OCI-LY7 (cell line): ENCODE data around the gene BCL2L14. TPM values are rescaled to one million over a fixed set of nuclear protein-coding genes. Genes with fewer than 3 reads are reported as not detected.

Experiments used
- BruUV-seq: library from RNA; stranded (reverse); fragments of 400-500 nt; replicated peaks from 2 replicates; lab custom pipeline; 2021; lab: Mats Ljungman, UMichigan
- CTCF ChIA-PET: fragments of 300-600 bp; sonication (Branson Sonifier 250); formaldehyde crosslinking; loops from one replicate; lab custom pipeline; 2022; ENCODE audit warnings: antibody characterized with exemption; ENCODE audit not compliant: unreplicated experiment; lab: Charles Lee
- POLR2A ChIA-PET: fragments of 300-600 bp; sonication (Branson Sonifier 250); formaldehyde crosslinking; loops from one replicate; lab custom pipeline; 2022; ENCODE audit warnings: antibody characterized with exemption; lab: Charles Lee
- DNase-seq: peaks from one replicate; pipeline ENCODE4 v3.0.0-alpha.2; 2015; ENCODE audit warnings: low spot score
- H2AFZ ChIP-seq: fragments of 200-600 bp; sonication (generic), shearing (Covaris generic); 2 replicates; pipeline ENCODE4 v1.6.1; 2014; ENCODE audit warnings: mild to moderate bottlenecking, antibody characterized with exemption, low read length, moderate library complexity
- H3K27ac ChIP-seq: fragments of 200-600 bp; sonication (generic); 2 replicates; pipeline ENCODE4 v1.5.1; 2014; ENCODE audit warnings: mixed run types, low read depth, mild to moderate bottlenecking, moderate library complexity, low read length, inconsistent platforms; ENCODE audit not compliant: poor library complexity, severe bottlenecking
- H3K36me3 ChIP-seq: fragments of 200-600 bp; sonication (generic); 2 replicates; pipeline ENCODE4 v1.6.1; 2014; ENCODE audit warnings: mild to moderate bottlenecking, antibody characterized with exemption, low read length, moderate library complexity, mixed read lengths; ENCODE audit not compliant: insufficient read depth
- H3K4me1 ChIP-seq: fragments of 200-600 bp; sonication (generic); 2 replicates; pipeline ENCODE4 v1.5.1; 2014; ENCODE audit warnings: mild to moderate bottlenecking, low read length; ENCODE audit not compliant: insufficient read depth, poor library complexity, severe bottlenecking
- H3K4me2 ChIP-seq: fragments of 200-600 bp; sonication (generic); 2 replicates; pipeline ENCODE4 v1.6.1; 2014; ENCODE audit warnings: mild to moderate bottlenecking, low read length
- H3K4me3 ChIP-seq: fragments of 200-600 bp; sonication (generic); 2 replicates; pipeline ENCODE4 v1.5.1; 2014; ENCODE audit warnings: mild to moderate bottlenecking, low read depth, low read length; ENCODE audit not compliant: poor library complexity, severe bottlenecking
- H3K79me2 ChIP-seq: fragments of 200-600 bp; sonication (generic); 2 replicates; pipeline ENCODE4 v1.6.1; 2016; ENCODE audit warnings: low read depth, mild to moderate bottlenecking, low read length, moderate library complexity, mixed read lengths; ENCODE audit not compliant: insufficient read depth
- H3K9me2 ChIP-seq: fragments of 200-600 bp; sonication (generic); 2 replicates; pipeline ENCODE4 v1.6.1; 2016; ENCODE audit warnings: mild to moderate bottlenecking, low read length, mixed read lengths; ENCODE audit not compliant: insufficient read depth
- H3K9me3 ChIP-seq: fragments of 200-600 bp; sonication (generic); 2 replicates; pipeline ENCODE4 v1.6.1; 2014; ENCODE audit warnings: mild to moderate bottlenecking, mixed run types, low read length, mixed read lengths
- H4K20me1 ChIP-seq: fragments of 200-600 bp; sonication (generic); 2 replicates; pipeline ENCODE4 v1.6.1; 2014; ENCODE audit warnings: mild to moderate bottlenecking, antibody characterized with exemption, low read length, moderate library complexity, mixed read lengths; ENCODE audit not compliant: insufficient read depth
- EZH2phosphoT487 ChIP-seq: fragments of 200-600 bp; sonication (generic); IDR thresholded peaks from 2 replicates; pipeline ENCODE4 v1.6.1; 2018; ENCODE audit warnings: low read depth, borderline replicate concordance, mild to moderate bottlenecking, mixed run types, antibody characterized with exemption, low read length, moderate library complexity, mixed read lengths
- intact Hi-C: fragments of 100-400 bp; cut with micrococcal nuclease; formaldehyde crosslinking; loops from one replicate; pipeline ENCODE4 v1.10.0; 2022; ENCODE audit not compliant: unreplicated experiment
- total RNA-seq, 2 experiments: library from RNA; depleted of rRNA in 1 of 2; stranded (reverse); fragments of >200 nt in 1 of 2; shearing (Covaris generic) in 1 of 2; gene quantifications; 2 replicates each; pipeline ENCODE4 v1.2.3, GENCODE V29; 2014 to 2022
- TF ChIP-seq, protein P1 (sequence below): fragments of 200-600 bp; sonication (generic); conservative IDR thresholded peaks from 2 replicates; pipeline ENCODE4 v1.5.1; 2014; ENCODE audit warnings: mild to moderate bottlenecking, antibody characterized with exemption, low read length, moderate library complexity, mixed read lengths

The BCL2L14 gene
- total RNA-seq, 2 experiments from 2014 or later: not detected

DNA sequence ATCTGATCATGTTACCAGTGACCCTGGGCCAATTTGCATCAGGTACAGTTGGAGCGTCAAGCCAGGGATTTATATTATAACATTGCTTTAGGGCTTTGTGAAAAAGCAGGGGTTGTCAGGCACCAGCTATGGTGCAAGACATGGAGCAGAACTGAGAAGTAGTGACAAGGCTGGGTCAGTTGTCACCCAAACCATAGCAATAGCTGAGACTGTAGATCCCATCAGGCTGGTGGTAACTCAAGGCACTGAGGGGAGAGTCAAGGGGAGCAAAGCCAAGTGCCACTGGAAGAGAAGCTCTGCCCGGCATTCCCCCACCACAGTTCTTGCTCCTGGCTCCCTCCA is 16.9 kb downstream of the BCL2L14 start:
- Histone ChIP-seq H3K4me2 (no peak overlapping the region), H4K20me1 (no peaks in the 10 kb centered on the region), H3K9me3 (no peaks in the 10 kb centered on the region), H3K4me3 (no peak overlapping the region), H3K79me2 (no peaks in the 10 kb centered on the region), H3K27ac (no peak overlapping the region), H3K36me3 (no peaks in the 10 kb centered on the region), H3K9me2 (no peaks in the 10 kb centered on the region), H2AFZ (no peak overlapping the region), H3K4me1 (no peaks in the 10 kb centered on the region)
- BruUV-seq: no TSS peak
- TF ChIP-seq, protein P1, sequence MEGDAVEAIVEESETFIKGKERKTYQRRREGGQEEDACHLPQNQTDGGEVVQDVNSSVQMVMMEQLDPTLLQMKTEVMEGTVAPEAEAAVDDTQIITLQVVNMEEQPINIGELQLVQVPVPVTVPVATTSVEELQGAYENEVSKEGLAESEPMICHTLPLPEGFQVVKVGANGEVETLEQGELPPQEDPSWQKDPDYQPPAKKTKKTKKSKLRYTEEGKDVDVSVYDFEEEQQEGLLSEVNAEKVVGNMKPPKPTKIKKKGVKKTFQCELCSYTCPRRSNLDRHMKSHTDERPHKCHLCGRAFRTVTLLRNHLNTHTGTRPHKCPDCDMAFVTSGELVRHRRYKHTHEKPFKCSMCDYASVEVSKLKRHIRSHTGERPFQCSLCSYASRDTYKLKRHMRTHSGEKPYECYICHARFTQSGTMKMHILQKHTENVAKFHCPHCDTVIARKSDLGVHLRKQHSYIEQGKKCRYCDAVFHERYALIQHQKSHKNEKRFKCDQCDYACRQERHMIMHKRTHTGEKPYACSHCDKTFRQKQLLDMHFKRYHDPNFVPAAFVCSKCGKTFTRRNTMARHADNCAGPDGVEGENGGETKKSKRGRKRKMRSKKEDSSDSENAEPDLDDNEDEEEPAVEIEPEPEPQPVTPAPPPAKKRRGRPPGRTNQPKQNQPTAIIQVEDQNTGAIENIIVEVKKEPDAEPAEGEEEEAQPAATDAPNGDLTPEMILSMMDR: no peak
- no peak for TF ChIP-seq EZH2phosphoT487
- no peak for DNase-seq
- CTCF ChIA-PET: no interaction called here
- intact Hi-C loops: no loop called here
- POLR2A ChIA-PET: no interaction called here

- DNase-seq: no peak
- Histone ChIP-seq H3K4me2 (no peak overlapping the region), H3K4me3 (no peak overlapping the region), H3K79me2 (no peaks in the 10 kb centered on the region), H3K9me2 (no peaks in the 10 kb centered on the region), H3K27ac (no peak overlapping the region), H3K36me3 (no peaks in the 10 kb centered on the region), H2AFZ (no peak overlapping the region), H3K9me3 (no peaks in the 10 kb centered on the region), H3K4me1 (no peaks in the 10 kb centered on the region), H4K20me1 (no peaks in the 10 kb centered on the region)
- BruUV-seq: no TSS peak
- no peak for TF ChIP-seq EZH2phosphoT487
- TF ChIP-seq, protein P1: no peak
- intact Hi-C loops: no loop called here
- POLR2A ChIA-PET: no interaction called here
- CTCF ChIA-PET: no interaction called here
Observed at GRCh38 chr12:12088147-12088546, 17.4 kb downstream of the BCL2L14 start.

- Histone ChIP-seq H2AFZ (no peak overlapping the region), H3K4me1 (no peaks in the 10 kb centered on the region), H3K4me3 (no peak overlapping the region), H4K20me1 (no peaks in the 10 kb centered on the region), H3K27ac (no peak overlapping the region), H3K9me3 (no peaks in the 10 kb centered on the region), H3K79me2 (no peaks in the 10 kb centered on the region), H3K36me3 (no peaks in the 10 kb centered on the region), H3K9me2 (no peaks in the 10 kb centered on the region), H3K4me2 (no peak overlapping the region)
- intact Hi-C loops: no loop called here
- TF ChIP-seq EZH2phosphoT487: no peak
- TF ChIP-seq, protein P1: no peak
- DNase-seq: no peak
- CTCF ChIA-PET: no interaction called here
- BruUV-seq: no TSS peak
- POLR2A ChIA-PET: no interaction called here
Observed at GRCh38 chr12:12088761-12089160, 18.0 kb downstream of the BCL2L14 start.
